GM18526 (cell line): ENCODE data around the gene JPH3.

Source experiments
- POLR2A ChIP-seq: IDR thresholded peaks from 3 replicates; pipeline ENCODE4 v1.6.1; 2011; ENCODE audit not compliant: insufficient read length; ENCODE audit errors: extremely low read depth

The JPH3 gene

GRCh38 chr16:87685405-87685755 is 83.1 kb downstream of the JPH3 start:
- TF ChIP-seq POLR2A, result no peak

DNA sequence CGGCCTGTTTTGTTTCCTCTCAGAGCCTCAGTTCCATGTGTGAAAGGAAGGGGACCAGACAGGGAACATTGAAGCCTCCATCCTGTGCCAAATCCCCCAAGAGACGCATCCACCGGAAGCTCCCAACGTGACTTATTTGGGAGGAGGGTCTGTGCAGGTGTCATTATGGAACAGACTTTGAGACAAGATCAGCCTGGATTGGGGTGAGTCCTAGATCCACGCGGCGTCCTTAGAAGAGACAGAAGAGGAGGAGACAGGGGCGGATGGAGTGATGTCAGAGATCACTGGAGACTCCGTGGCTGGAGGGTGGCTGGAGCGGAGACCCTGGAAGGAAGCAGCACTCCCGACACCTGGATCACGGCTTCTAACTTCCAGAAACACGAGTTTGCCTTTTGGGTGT is 83.5 kb downstream of the JPH3 start:
- TF ChIP-seq POLR2A, result no peak

DNA sequence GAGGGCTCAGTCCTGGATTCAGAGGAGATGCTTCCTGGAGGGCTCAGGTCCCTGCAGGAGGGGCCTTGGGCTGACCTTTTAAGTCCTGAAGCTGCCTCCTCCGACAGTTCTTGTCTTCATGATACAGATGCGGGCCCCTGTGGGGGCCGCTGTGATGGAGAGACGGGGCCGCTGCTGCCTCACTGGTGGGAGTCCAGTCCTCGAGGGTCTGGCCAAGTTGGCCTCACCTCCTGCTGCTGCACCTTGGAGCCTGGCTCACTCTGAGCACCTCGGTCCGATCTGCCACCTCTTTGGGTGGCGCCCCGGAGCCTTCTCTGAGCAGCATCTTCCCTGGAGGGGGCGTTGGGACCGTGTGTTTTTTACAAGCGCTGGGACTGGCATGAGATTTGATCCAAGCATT is 84.4 kb downstream of the JPH3 start:
- no peak for TF ChIP-seq POLR2A

GRCh38 chr16:87687126-87687910 is 85.0 kb downstream of the JPH3 start:
- no peak for TF ChIP-seq POLR2A

DNA sequence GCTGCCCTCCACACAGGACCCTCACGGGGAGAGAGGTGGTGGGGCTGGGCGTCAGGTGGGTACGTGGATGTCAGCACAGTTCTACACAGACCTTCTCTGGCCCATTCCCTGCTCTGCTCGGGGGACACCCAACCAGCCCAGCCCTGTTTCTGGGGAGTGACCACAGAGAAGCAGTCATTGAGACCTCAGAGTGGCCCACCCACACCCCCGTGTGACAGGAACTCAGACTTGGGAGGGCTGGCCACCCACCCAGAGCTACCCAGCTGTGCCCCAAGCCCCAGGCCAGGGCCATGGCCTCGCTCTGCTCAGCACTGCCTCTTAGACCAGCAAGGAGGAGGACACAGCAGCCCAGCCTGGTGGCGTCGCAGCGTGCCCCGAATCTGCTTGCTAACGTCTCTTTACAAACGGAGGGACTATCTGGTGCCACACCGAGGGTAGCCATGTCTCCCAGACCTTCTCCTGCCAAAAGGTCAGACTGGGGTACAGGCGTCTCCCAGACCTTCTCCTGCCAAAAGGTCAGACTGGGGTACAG is 85.8 kb downstream of the JPH3 start:
- TF ChIP-seq POLR2A, result no peak

- TF ChIP-seq POLR2A, result no peak
These were observed 86.8 kb downstream of the JPH3 start for GRCh38 chr16:87688876-87689815.

DNA sequence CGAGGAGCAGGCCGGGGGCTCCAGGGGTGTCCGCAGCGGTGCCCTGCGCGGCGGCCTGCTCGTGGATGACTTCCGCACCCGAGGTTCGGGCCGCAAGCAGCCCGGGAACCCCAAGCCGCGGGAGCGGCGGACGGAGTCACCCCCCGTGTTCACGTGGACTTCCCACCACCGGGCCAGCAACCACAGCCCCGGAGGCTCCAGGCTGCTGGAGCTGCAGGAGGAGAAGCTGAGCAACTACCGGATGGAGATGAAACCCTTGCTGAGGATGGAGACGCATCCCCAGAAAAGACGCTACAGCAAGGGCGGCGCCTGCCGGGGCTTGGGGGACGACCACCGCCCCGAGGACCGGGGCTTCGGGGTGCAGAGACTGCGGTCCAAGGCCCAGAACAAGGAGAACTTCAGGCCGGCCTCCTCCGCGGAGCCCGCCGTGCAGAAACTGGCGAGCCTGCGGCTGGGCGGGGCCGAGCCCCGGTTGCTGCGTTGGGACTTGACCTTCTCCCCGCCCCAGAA is 87.7 kb downstream of the JPH3 start:
- TF ChIP-seq POLR2A, result no peak

DNA sequence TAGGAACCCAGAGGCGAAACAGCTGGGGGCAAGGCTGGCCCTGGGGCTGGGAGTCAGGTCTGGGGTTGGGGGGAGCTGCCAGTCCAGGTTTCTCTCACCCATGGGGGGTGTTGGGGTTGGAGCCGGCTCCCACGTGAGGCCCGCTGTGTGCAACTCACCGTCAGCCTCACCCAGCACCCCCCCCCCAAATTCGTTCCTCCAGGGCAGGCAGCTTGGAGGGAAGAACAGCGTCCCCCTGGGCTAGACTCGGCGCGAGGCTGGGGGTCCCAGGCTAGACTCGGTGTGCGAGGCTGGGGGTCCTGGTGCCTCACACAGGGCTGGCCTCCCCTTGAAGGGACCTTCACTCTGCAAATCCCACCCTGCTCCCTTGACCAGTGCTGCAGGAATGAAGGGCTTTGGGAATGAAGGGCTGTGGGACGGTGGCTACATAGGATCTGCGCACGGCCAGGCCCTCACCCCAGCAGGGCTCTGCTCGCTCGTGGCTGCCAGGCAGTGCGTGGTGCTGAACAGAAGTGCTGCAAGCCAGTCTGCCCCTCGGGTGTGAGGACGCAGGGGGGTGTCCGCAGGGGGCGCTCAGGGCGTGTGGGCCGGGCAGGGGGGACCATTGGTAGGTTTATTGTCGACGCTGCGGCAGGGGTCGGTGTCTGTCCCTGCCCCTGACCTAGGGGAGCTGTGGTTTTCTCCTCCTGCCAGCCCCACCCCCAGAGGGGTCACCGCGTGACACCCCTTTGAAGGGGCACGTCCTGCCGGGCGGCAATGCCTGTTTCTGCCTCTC is 88.8 kb downstream of the JPH3 start:
- no peak for TF ChIP-seq POLR2A

GRCh38 chr16:87691686-87692079 is 89.4 kb downstream of the JPH3 start:
- TF ChIP-seq POLR2A, result no peak

- no peak for TF ChIP-seq POLR2A
These were observed 89.9 kb downstream of the JPH3 start for GRCh38 chr16:87692176-87692575.

- no peak for TF ChIP-seq POLR2A
These were observed 90.4 kb downstream of the JPH3 start for GRCh38 chr16:87692756-87693155.

DNA sequence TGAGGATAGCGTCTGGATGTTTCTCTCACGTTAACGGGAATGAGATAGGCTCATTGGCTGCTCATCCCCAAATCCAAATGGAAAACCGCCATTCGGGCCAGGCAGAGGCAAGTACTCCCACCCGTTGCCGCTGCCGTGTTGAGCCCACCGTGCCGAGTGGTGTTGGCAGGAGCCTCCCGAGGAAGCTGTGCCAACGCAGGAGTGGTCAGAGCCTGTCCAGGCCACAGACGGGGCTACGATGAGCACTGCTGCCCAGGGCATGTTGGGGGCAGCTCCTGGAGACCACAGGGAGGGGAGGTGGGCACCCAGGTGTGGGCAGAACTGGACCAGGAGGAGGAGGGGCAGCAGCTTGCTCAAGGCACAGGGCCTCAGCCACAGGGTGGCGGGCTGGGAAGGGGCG is 91.5 kb downstream of the JPH3 start:
- no peak for TF ChIP-seq POLR2A

DNA sequence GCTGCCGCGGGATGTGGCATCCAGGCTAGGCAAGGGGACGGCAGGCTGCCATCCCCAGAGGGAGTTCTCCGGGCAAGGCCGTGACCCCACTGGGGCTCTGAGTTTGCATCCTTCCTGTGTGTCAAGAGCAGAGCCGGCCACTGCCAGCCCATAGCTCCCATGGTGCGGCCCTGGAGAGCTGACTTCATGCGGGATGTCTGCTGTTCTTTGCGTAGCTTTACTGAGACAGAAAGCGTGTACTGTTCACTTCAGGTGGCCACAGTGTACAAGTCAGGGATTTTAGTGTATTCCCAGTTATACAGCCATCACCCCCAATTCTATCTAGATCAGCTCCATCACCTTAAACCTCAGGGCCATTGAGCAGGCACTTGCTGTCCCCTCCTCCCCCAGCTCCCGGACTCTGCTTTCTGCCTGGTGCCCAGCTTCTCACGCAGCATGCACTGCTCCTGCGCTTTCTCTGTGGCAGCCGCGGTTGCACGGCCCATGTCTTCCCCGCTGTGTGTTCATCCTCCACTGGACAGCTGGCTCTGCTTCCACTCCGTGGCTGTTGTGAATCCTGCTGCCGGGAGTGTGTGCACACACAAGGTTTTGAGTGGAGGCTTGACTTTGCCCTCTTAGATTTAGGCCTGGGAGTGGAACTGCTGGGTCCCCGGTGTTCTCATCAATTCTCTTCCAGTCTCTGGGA is 92.3 kb downstream of the JPH3 start:
- no peak for TF ChIP-seq POLR2A

- no peak for TF ChIP-seq POLR2A
These were observed 93.2 kb downstream of the JPH3 start for GRCh38 chr16:87695534-87695933.
